H7 (cell line): ENCODE results near the gene PTPRM. TPM values are rescaled to one million over a fixed set of nuclear protein-coding genes. Genes with fewer than 3 reads are reported as not detected.
A peak's percentile ranks its signal among the peaks of the same experiment; 100 is the strongest.

Source experiments
- DNase-seq: peaks from one replicate; pipeline ENCODE4 v3.0.0; 2012
- H3K27me3 ChIP-seq: 2 replicates; pipeline ENCODE4 v1.6.0; 2011; ENCODE audit warnings: mild to moderate bottlenecking, low read length; ENCODE audit not compliant: control insufficient read depth, insufficient read depth
- H3K36me3 ChIP-seq: replicated peaks from 2 replicates; pipeline ENCODE4 v1.5.1; 2011; ENCODE audit warnings: low read length; ENCODE audit not compliant: control insufficient read depth, insufficient read depth
- H3K4me3 ChIP-seq: 2 replicates; pipeline ENCODE4 v1.5.1; 2011; ENCODE audit warnings: low read depth, mild to moderate bottlenecking, control low read depth, low read length, moderate library complexity; ENCODE audit not compliant: insufficient read depth
- total RNA-seq: library from RNA; depleted of rRNA; stranded (reverse); fragments of >200 nt; shearing (Covaris generic); gene quantifications from 2 replicates; pipeline ENCODE4 v1.2.3, GENCODE V29; 2014

The PTPRM gene
- total RNA-seq, 1 experiment from 2014 or later: 14.4 TPM

- no peak for DNase-seq
- no peak overlapping the region for H3K4me3 ChIP-seq
- H3K27me3 ChIP-seq: no peaks in the 10 kb centered on the region
- no peaks in the 10 kb centered on the region for H3K36me3 ChIP-seq
Measured at GRCh38 chr18:7557973-7558372, 9.1 kb upstream of the PTPRM start.

GRCh38 chr18:7558769-7559168 lies 8.3 kb upstream of the PTPRM start:
- no peaks in the 10 kb centered on the region for H3K27me3 ChIP-seq
- no peaks in the 10 kb centered on the region for H3K36me3 ChIP-seq
- no peak overlapping the region for H3K4me3 ChIP-seq
- DNase-seq: no peak

GRCh38 chr18:7559709-7560319 lies 7.3 kb upstream of the PTPRM start:
- Histone ChIP-seq H3K4me3 (no peak overlapping the region), H3K36me3 (no peaks in the 10 kb centered on the region), H3K27me3 (no peaks in the 10 kb centered on the region)
- no peak for DNase-seq

GRCh38 chr18:7561909-7562460 lies 5.1 kb upstream of the PTPRM start:
- H3K36me3 ChIP-seq: no peaks in the 10 kb centered on the region
- peaks cover 18% of the 10 kb centered on the region for H3K27me3 ChIP-seq
- H3K4me3 ChIP-seq: no peak overlapping the region
- no peak for DNase-seq

GRCh38 chr18:7562491-7562890 lies 4.6 kb upstream of the PTPRM start:
- no peak for DNase-seq
- peaks cover 18% of the 10 kb centered on the region for H3K27me3 ChIP-seq
- H3K4me3 ChIP-seq: no peak overlapping the region

GRCh38 chr18:7565677-7566076 lies 1.4 kb upstream of the PTPRM start:
- no peak for DNase-seq
- Histone ChIP-seq H3K27me3 (peaks cover 27% of the 10 kb centered on the region), H3K36me3 (no peaks in the 10 kb centered on the region), H3K4me3 (no peak overlapping the region)

More at GRCh38 chr18:7562491-7562890, 4.6 kb upstream of the PTPRM start:
- no peaks in the 10 kb centered on the region for H3K36me3 ChIP-seq

GRCh38 chr18:7566244-7566566 lies 911 bp upstream of the PTPRM start:
- peak overlapping the region; percentile 61 for H3K4me3 ChIP-seq
- H3K27me3 ChIP-seq: peaks cover 27% of the 10 kb centered on the region
- DNase-seq: no peak
- no peaks in the 10 kb centered on the region for H3K36me3 ChIP-seq

- Histone ChIP-seq H3K36me3 (no peaks in the 10 kb centered on the region), H3K27me3 (peaks cover 27% of the 10 kb centered on the region), H3K4me3 (peak overlapping the region; percentile 86)
- DNase-seq: peak; percentile 79
Measured at GRCh38 chr18:7567474-7568425, 634 bp downstream of the PTPRM start.

GRCh38 chr18:7568426-7568825 lies 1.3 kb downstream of the PTPRM start:
- Histone ChIP-seq H3K36me3 (no peaks in the 10 kb centered on the region), H3K27me3 (peaks cover 27% of the 10 kb centered on the region), H3K4me3 (peak overlapping the region; percentile 86)
- peak; percentile 88 for DNase-seq

GRCh38 chr18:7571626-7572025 lies 4.5 kb downstream of the PTPRM start:
- no peaks in the 10 kb centered on the region for H3K36me3 ChIP-seq
- peaks cover 10% of the 10 kb centered on the region for H3K27me3 ChIP-seq
- no peak overlapping the region for H3K4me3 ChIP-seq
- no peak for DNase-seq

- H3K36me3 ChIP-seq: no peaks in the 10 kb centered on the region
- peaks cover 6% of the 10 kb centered on the region for H3K27me3 ChIP-seq
- no peak overlapping the region for H3K4me3 ChIP-seq
- DNase-seq: no peak
Measured at GRCh38 chr18:7572822-7573221, 5.7 kb downstream of the PTPRM start.

GRCh38 chr18:7575465-7576028 lies 8.4 kb downstream of the PTPRM start:
- no peak for DNase-seq
- H3K27me3 ChIP-seq: no peaks in the 10 kb centered on the region
- no peak overlapping the region for H3K4me3 ChIP-seq
- no peaks in the 10 kb centered on the region for H3K36me3 ChIP-seq

- no peaks in the 10 kb centered on the region for H3K27me3 ChIP-seq
- DNase-seq: no peak
- H3K36me3 ChIP-seq: no peaks in the 10 kb centered on the region
- no peak overlapping the region for H3K4me3 ChIP-seq
Measured at GRCh38 chr18:7576077-7576476, 9.0 kb downstream of the PTPRM start.

GRCh38 chr18:7576685-7577084 lies 9.6 kb downstream of the PTPRM start:
- no peak overlapping the region for H3K4me3 ChIP-seq
- no peaks in the 10 kb centered on the region for H3K27me3 ChIP-seq
- DNase-seq: no peak
- no peaks in the 10 kb centered on the region for H3K36me3 ChIP-seq

GRCh38 chr18:7577706-7578105 lies 10.6 kb downstream of the PTPRM start:
- H3K4me3 ChIP-seq: no peak overlapping the region
- peak; percentile 72 for DNase-seq
- H3K36me3 ChIP-seq: no peaks in the 10 kb centered on the region
- H3K27me3 ChIP-seq: no peaks in the 10 kb centered on the region
